SH-SY5Y (cell line): ENCODE data around the gene TIAM2.

Experiments
- GATA2 ChIP-seq: IDR thresholded peaks from 2 replicates; pipeline ENCODE4 v1.6.1; 2011; ENCODE audit warnings: mild to moderate bottlenecking, low read depth, low read length
- GATA3 ChIP-seq: IDR thresholded peaks from 2 replicates; pipeline ENCODE4 v1.6.1; 2011; ENCODE audit warnings: low read depth, mild to moderate bottlenecking, low read length, moderate library complexity

The TIAM2 gene

GRCh38 chr6:155223646-155224451 lies 228.7 kb downstream of the TIAM2 start:
- TF ChIP-seq GATA3 (no peak), GATA2 (no peak)

- no peak for TF ChIP-seq GATA3
Measured at GRCh38 chr6:155224618-155225017, 229.5 kb downstream of the TIAM2 start.

GRCh38 chr6:155227046-155227445 lies 231.9 kb downstream of the TIAM2 start:
- no peak for TF ChIP-seq GATA3

GRCh38 chr6:155228546-155229166 lies 233.5 kb downstream of the TIAM2 start:
- TF ChIP-seq GATA2 (no peak), GATA3 (no peak)

GRCh38 chr6:155232848-155233247 lies 237.7 kb downstream of the TIAM2 start:
- no peak for TF ChIP-seq GATA2
- no peak for TF ChIP-seq GATA3

GRCh38 chr6:155234167-155234566 lies 239.1 kb downstream of the TIAM2 start:
- no peak for TF ChIP-seq GATA2
- no peak for TF ChIP-seq GATA3

GRCh38 chr6:155234687-155235086 lies 239.6 kb downstream of the TIAM2 start:
- TF ChIP-seq GATA2: no peak

GRCh38 chr6:155235087-155235486 lies 240.0 kb downstream of the TIAM2 start:
- TF ChIP-seq GATA2: no peak
- TF ChIP-seq GATA3: no peak

- no peak for TF ChIP-seq GATA3
- TF ChIP-seq GATA2: no peak
Measured at GRCh38 chr6:155237613-155238012, 242.5 kb downstream of the TIAM2 start.

- TF ChIP-seq GATA2 (no peak), GATA3 (no peak)
Measured at GRCh38 chr6:155240905-155241600, 245.9 kb downstream of the TIAM2 start.

GRCh38 chr6:155241966-155242365 lies 246.9 kb downstream of the TIAM2 start:
- no peak for TF ChIP-seq GATA3
- no peak for TF ChIP-seq GATA2

GRCh38 chr6:155244434-155244833 lies 249.3 kb downstream of the TIAM2 start:
- TF ChIP-seq GATA2 (no peak), GATA3 (no peak)

- no peak for TF ChIP-seq GATA3
- TF ChIP-seq GATA2: no peak
Measured at GRCh38 chr6:155245193-155245592, 250.1 kb downstream of the TIAM2 start.

GRCh38 chr6:155245831-155246230 lies 250.7 kb downstream of the TIAM2 start:
- no peak for TF ChIP-seq GATA3
- TF ChIP-seq GATA2: no peak

GRCh38 chr6:155246825-155247224 lies 251.7 kb downstream of the TIAM2 start:
- TF ChIP-seq GATA3 (no peak), GATA2 (no peak)

- TF ChIP-seq GATA3 (no peak), GATA2 (no peak)
Measured at GRCh38 chr6:155247618-155248007, 252.5 kb downstream of the TIAM2 start.
